ENCODE data around the gene ZC3H10. TPM values are rescaled to one million over a fixed set of nuclear protein-coding genes. Genes with fewer than 3 reads are reported as not detected.
A peak's percentile ranks its signal among the peaks of the same experiment; 100 is the strongest.
"Not testable (repeated sequence)": the region's sequence is repeated elsewhere in the genome, so short reads cannot be mapped to it uniquely, and the experiment has no call there.

The ZC3H10 gene, protein sequence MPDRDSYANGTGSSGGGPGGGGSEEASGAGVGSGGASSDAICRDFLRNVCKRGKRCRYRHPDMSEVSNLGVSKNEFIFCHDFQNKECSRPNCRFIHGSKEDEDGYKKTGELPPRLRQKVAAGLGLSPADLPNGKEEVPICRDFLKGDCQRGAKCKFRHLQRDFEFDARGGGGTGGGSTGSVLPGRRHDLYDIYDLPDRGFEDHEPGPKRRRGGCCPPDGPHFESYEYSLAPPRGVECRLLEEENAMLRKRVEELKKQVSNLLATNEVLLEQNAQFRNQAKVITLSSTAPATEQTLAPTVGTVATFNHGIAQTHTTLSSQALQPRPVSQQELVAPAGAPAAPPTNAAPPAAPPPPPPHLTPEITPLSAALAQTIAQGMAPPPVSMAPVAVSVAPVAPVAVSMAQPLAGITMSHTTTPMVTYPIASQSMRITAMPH
- 3.0 and 4.7 TPM in 2 replicates for total RNA-seq

DNA sequence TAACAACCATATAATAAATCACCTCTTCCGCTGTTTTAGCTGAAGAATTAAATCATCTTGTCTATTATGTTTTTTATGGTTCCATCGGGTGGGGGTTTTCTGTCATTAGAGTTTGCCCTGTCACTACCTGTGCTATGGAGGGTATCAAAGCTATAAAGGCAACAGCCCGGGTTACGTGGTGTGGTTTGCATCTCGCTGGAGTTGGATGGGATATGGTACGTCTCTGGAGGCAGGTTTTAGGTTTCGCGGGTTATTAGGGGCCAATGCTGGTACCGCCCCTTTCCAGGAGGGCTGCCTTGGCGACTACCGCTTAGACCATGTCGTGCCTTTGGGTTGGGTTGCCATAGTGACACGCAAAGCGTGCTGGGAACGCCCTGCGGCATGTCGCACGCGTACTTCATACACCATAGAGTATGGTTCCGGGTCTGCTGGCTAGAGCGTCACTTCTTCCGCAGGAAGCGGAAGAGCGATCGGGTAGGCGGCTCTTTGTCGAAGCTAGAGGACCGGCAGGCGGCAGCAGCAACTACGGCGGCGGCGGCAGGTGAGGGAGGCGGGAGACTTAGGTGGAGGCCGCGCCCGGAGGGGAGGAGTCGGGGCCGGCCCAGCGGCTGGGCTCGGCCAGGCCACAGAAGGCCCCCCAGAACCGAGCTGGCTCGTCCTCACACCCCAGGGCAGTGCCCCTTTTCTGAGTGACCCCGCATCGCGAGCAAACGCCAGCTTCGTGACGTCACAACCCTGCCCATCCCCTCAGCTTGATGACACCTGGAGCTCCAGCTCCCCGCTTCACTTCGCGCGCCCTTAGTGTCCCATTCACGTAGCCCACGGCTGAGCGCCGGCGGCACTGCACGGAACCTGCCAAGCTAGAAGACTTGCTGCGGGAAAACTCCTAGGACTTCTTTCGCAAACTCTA is at the start of gene ZC3H10:
TSS of gene ZC3H10 (plus strand) at position 489 of the 910 bp plus-strand sequence. CDS start 2,297 bp downstream, outside the sequence.
- peak within 1 kb of the TSS; percentile 74 for H3K4me3 ChIP-seq (ENCODE audit: low read depth, low read length)
- DNase-seq (ENCODE audit: low read depth), result peak; percentile 97
- H3K27me3 ChIP-seq (ENCODE audit: control insufficient read depth, insufficient read depth, low read length), result no peaks in the 10 kb centered on the region
- TF ChIP-seq, protein P1, sequence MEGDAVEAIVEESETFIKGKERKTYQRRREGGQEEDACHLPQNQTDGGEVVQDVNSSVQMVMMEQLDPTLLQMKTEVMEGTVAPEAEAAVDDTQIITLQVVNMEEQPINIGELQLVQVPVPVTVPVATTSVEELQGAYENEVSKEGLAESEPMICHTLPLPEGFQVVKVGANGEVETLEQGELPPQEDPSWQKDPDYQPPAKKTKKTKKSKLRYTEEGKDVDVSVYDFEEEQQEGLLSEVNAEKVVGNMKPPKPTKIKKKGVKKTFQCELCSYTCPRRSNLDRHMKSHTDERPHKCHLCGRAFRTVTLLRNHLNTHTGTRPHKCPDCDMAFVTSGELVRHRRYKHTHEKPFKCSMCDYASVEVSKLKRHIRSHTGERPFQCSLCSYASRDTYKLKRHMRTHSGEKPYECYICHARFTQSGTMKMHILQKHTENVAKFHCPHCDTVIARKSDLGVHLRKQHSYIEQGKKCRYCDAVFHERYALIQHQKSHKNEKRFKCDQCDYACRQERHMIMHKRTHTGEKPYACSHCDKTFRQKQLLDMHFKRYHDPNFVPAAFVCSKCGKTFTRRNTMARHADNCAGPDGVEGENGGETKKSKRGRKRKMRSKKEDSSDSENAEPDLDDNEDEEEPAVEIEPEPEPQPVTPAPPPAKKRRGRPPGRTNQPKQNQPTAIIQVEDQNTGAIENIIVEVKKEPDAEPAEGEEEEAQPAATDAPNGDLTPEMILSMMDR (IDR thresholded peaks at IDR 0.05; ENCODE audit: insufficient read depth, low read length, poor library complexity, severe bottlenecking), result peak; percentile 54
- peaks cover 2% of the 10 kb centered on the region for H3K36me3 ChIP-seq (ENCODE audit: control insufficient read depth, insufficient read depth, low read length)

- no peak for DNase-seq (ENCODE audit: low read depth)
- Histone ChIP-seq H3K4me3 (ENCODE audit: low read depth, low read length) (no peak overlapping the region), H3K27me3 (ENCODE audit: control insufficient read depth, insufficient read depth, low read length) (no peaks in the 10 kb centered on the region), H3K36me3 (ENCODE audit: control insufficient read depth, insufficient read depth, low read length) (no peaks in the 10 kb centered on the region)
- TF ChIP-seq, protein P1 (IDR thresholded peaks at IDR 0.05; ENCODE audit: insufficient read depth, low read length, poor library complexity, severe bottlenecking), result no peak
These were observed 46.4 kb upstream of the ZC3H10 start for GRCh38 chr12:56071648-56072047.

DNA sequence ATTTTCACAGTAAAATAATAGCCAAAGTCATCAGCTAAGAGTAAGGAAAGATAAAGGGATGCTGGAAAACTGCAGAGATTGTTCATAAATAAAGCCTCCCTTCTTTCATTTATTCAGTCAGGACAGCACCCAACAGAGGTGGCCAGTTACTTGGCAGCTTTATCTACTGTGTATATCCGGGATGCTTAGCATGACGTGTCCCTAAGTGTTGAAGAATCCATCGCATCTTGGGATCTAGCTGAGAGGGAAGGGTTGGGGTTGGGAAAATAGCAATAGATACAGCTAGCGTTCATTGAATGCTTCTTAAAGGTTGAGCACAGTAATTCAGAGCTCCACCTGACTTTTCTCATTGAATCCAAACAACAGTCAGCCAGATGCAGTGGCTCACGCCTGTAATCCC is 43.7 kb upstream of the ZC3H10 start:
- TF ChIP-seq, protein P1 (IDR thresholded peaks at IDR 0.05; ENCODE audit: insufficient read depth, low read length, poor library complexity, severe bottlenecking), result no peak
- no peaks in the 10 kb centered on the region for H3K27me3 ChIP-seq (ENCODE audit: control insufficient read depth, insufficient read depth, low read length)
- H3K4me3 ChIP-seq (ENCODE audit: low read depth, low read length), result no peak overlapping the region
- H3K36me3 ChIP-seq (ENCODE audit: control insufficient read depth, insufficient read depth, low read length), result no peaks in the 10 kb centered on the region
- no peak for DNase-seq (ENCODE audit: low read depth)

- not testable (repeated sequence) for H3K4me3 ChIP-seq (ENCODE audit: low read depth, low read length); DNase-seq (ENCODE audit: low read depth); H3K36me3 ChIP-seq (ENCODE audit: control insufficient read depth, insufficient read depth, low read length); H3K27me3 ChIP-seq (ENCODE audit: control insufficient read depth, insufficient read depth, low read length)
These were observed 40.1 kb upstream of the ZC3H10 start for GRCh38 chr12:56077966-56078365.

GRCh38 chr12:56078427-56078826 is 39.6 kb upstream of the ZC3H10 start:
- Histone ChIP-seq H3K4me3 (ENCODE audit: low read depth, low read length) (no peak overlapping the region), H3K27me3 (ENCODE audit: control insufficient read depth, insufficient read depth, low read length) (peaks cover 7% of the 10 kb centered on the region), H3K36me3 (ENCODE audit: control insufficient read depth, insufficient read depth, low read length) (no peaks in the 10 kb centered on the region)
- no peak for DNase-seq (ENCODE audit: low read depth)
- TF ChIP-seq, protein P1 (IDR thresholded peaks at IDR 0.05; ENCODE audit: insufficient read depth, low read length, poor library complexity, severe bottlenecking), result no peak

Data from kidney epithelial cell (primary cell).